Endothelial cell of umbilical vein (primary cell): Measurements from ENCODE around the gene PDE1C. TPM values are rescaled to one million over a fixed set of nuclear protein-coding genes. Genes with fewer than 3 reads are reported as not detected.

Source experiments
- BruUV-seq: library from RNA; stranded (reverse); fragments of 400-500 nt; replicated peaks from 2 replicates; lab custom pipeline; 2021; lab: Mats Ljungman, UMichigan
- CTCF ChIA-PET: fragments of 300-600, 350-600 bp; sonication (Branson Sonifier 250); formaldehyde crosslinking; loops from one replicate; lab custom pipeline; 2021; ENCODE audit warnings: antibody characterized with exemption, inconsistent platforms; lab: Charles Lee
- POLR2A ChIA-PET: fragments of 300-600, 350-600 bp; sonication (Branson Sonifier 250); formaldehyde crosslinking; loops from one replicate; lab custom pipeline; 2021; ENCODE audit warnings: antibody characterized with exemption, inconsistent platforms; lab: Charles Lee
- DNase-seq: peaks from one replicate; pipeline ENCODE4 v3.0.0-alpha.2; 2011; ENCODE audit warnings: low read depth, low spot score
- FAIRE-seq: peaks from 2 replicates; lab custom pipeline; 2011; peaks lifted over from hg19 to GRCh38; lab: Jason Lieb, UNC
- H2AFZ ChIP-seq: 2 replicates; pipeline ENCODE4 v1.6.0; 2012; ENCODE audit warnings: low read depth, low read length, control low read depth, inconsistent platforms
- H3K27ac ChIP-seq: 2 replicates; pipeline ENCODE4 v1.5.1; 2011; ENCODE audit warnings: low read depth, mild to moderate bottlenecking, control low read depth, low read length, moderate library complexity; ENCODE audit not compliant: insufficient read depth
- H3K27me3 ChIP-seq, 2 experiments: 2 replicates each; pipeline versions ENCODE4 v1.6.0 to v1.6.1; 2011; ENCODE audit warnings: low read length in 2 of 2, mixed read lengths in 1 of 2; ENCODE audit not compliant: control insufficient read depth in 2 of 2, insufficient read depth in 2 of 2
- H3K36me3 ChIP-seq, 2 experiments: 2 replicates in 1 of 2; 3 replicates in 1 of 2; pipeline ENCODE4 v1.5.1; 2011; ENCODE audit warnings: low read length in 2 of 2, mild to moderate bottlenecking in 1 of 2, moderate library complexity in 1 of 2; ENCODE audit not compliant: control insufficient read depth in 2 of 2, insufficient read depth in 2 of 2; ENCODE audit errors: extremely low read depth in 1 of 2
- H3K4me1 ChIP-seq: 3 replicates; pipeline ENCODE4 v1.5.1; 2011; ENCODE audit warnings: mild to moderate bottlenecking, low read length; ENCODE audit not compliant: control insufficient read depth, insufficient read depth; ENCODE audit errors: extremely low read depth
- H3K4me2 ChIP-seq: 2 replicates; pipeline ENCODE4 v1.6.1; 2011; ENCODE audit warnings: low read length, control low read depth, mixed read lengths; ENCODE audit not compliant: insufficient read depth
- H3K4me3 ChIP-seq, 3 experiments: fragments of 200-600 bp in 1 of 3; sonication (generic), shearing (Covaris generic) in 1 of 3; replicated peaks in 1 of 3; 2 replicates each; pipeline ENCODE4 v1.5.1; 2011 to 2016; ENCODE audit warnings: control low read depth in 3 of 3, low read length in 3 of 3, mild to moderate bottlenecking in 2 of 3, inconsistent platforms in 1 of 3, low read depth in 1 of 3, moderate library complexity in 1 of 3; ENCODE audit not compliant: insufficient read depth in 1 of 3
- H3K79me2 ChIP-seq: 2 replicates; pipeline ENCODE4 v1.6.0; 2012; ENCODE audit warnings: low read length, inconsistent platforms; ENCODE audit not compliant: control insufficient read depth, insufficient read depth
- H3K9ac ChIP-seq: replicated peaks from 2 replicates; pipeline ENCODE3; 2011; ENCODE audit warnings: low read length, control low read depth; ENCODE audit not compliant: insufficient read depth; ENCODE audit errors: extremely low read depth
- H3K9me1 ChIP-seq: replicated peaks from 3 replicates; pipeline ENCODE4 v1.6.0; 2011; ENCODE audit warnings: mild to moderate bottlenecking, low read length; ENCODE audit not compliant: control insufficient read depth, insufficient read depth; ENCODE audit errors: extremely low read depth
- H3K9me3 ChIP-seq: replicated peaks from 2 replicates; pipeline ENCODE4 v1.5.1; 2012; ENCODE audit warnings: low read length, inconsistent platforms; ENCODE audit not compliant: control insufficient read depth, insufficient read depth
- H4K20me1 ChIP-seq: replicated peaks from 2 replicates; pipeline ENCODE3; 2011; ENCODE audit warnings: mild to moderate bottlenecking, low read length; ENCODE audit not compliant: control insufficient read depth, insufficient read depth; ENCODE audit errors: extremely low read depth
- EZH2 ChIP-seq: IDR thresholded peaks from 2 replicates; pipeline ENCODE4 v1.6.1; 2012; ENCODE audit warnings: borderline replicate concordance, low read depth, mild to moderate bottlenecking, moderate library complexity, low read length, inconsistent platforms; ENCODE audit not compliant: severe bottlenecking
- FOS ChIP-seq: IDR thresholded peaks from 2 replicates; pipeline ENCODE4 v1.6.1; 2011; ENCODE audit warnings: mild to moderate bottlenecking, low read length, moderate library complexity, borderline replicate concordance; ENCODE audit not compliant: insufficient read depth
- GATA2 ChIP-seq: IDR thresholded peaks from 2 replicates; pipeline ENCODE4 v1.7.0; 2011; ENCODE audit warnings: low read depth, mild to moderate bottlenecking, moderate library complexity, mixed read lengths, low read length; ENCODE audit not compliant: insufficient read length, insufficient read depth
- JUN ChIP-seq: IDR thresholded peaks from 2 replicates; pipeline ENCODE4 v1.6.1; 2011; ENCODE audit warnings: borderline replicate concordance, low read depth; ENCODE audit not compliant: insufficient read length, insufficient read depth
- MYC ChIP-seq: IDR thresholded peaks from one replicate; pipeline ENCODE4 v1.6.1; 2011; ENCODE audit warnings: mild to moderate bottlenecking, low read depth, low read length
- POLR2A ChIP-seq: IDR thresholded peaks from 2 replicates; pipeline ENCODE4 v1.6.1; 2012; ENCODE audit warnings: low read depth, mild to moderate bottlenecking, control low read depth, low read length
- POLR2AphosphoS5 ChIP-seq: IDR thresholded peaks from 2 replicates; pipeline ENCODE4 v1.6.1; 2012; ENCODE audit warnings: low read depth, mild to moderate bottlenecking, control low read depth, low read length, moderate library complexity; ENCODE audit not compliant: insufficient read depth
- dilution Hi-C: fragments of 300-500 bp; cut with MboI; formaldehyde crosslinking; loops from one replicate; pipeline ENCODE4 v1.15.0; 2019; ENCODE audit warnings: low sequenced_read_pairs; ENCODE audit not compliant: extremely low pct_ligation_motif_present
- intact Hi-C: fragments of 100-400 bp; cut with micrococcal nuclease; formaldehyde crosslinking; loops from one replicate; pipeline ENCODE4 v1.10.0; 2022
- polyA plus RNA-seq, 4 experiments: library from polyadenylated mRNA; depleted of rRNA in 3 of 4; stranded (reverse) in 3 of 4; unstranded in 1 of 4; fragments of >200 nt; gene quantifications; 2 replicates each; pipeline versions ENCODE4 v1.2.1 to v1.2.3, GENCODE V29; 2011 to 2012; ENCODE audit warnings: missing spikeins in 1 of 4
- total RNA-seq: library from RNA; stranded (reverse); gene quantifications from 2 replicates; pipeline ENCODE4 v1.2.3, GENCODE V29; 2021
- TF ChIP-seq, protein P1 (sequence below): IDR thresholded peaks from 2 replicates; pipeline ENCODE4 v1.6.1; 2011; ENCODE audit not compliant: insufficient read depth, insufficient read length
- TF ChIP-seq, protein P2 (sequence below), 2 donors: IDR thresholded peaks; 1 replicate in 1 of 2; 2 replicates in 1 of 2; pipeline ENCODE4 v1.5.1; 2011; ENCODE audit warnings: low read length in 2 of 2, mild to moderate bottlenecking in 2 of 2, moderate library complexity in 2 of 2, control low read depth in 1 of 2, inconsistent platforms in 1 of 2, low read depth in 1 of 2; ENCODE audit not compliant: insufficient read depth in 1 of 2; ENCODE audit errors: extremely low read depth in 1 of 2

PDE1C gene
- total and polyA plus RNA-seq, 2 donors (not counting 3 experiments of a cell fraction or from before 2014, with no cell fraction given), result 0.90 to 3.1 TPM

DNA sequence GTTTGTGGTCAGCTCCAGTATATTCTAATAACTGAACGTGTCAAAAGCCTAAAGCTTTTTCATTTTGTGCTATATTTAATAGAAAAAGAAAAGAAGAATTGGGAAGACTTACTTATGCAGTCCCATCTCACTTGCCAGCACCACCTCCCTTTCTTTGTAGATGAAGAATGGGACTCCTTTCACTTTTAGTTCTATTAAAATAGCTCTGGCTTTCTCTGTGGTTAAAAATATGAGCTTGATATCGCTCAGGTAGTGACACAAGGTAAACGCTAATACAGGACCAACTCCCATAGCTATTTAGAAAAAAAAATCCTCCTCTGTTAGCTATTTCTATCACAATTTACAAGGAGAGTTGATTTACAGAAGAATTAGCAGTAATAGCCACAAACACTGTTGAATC is 176.8 kb downstream of the PDE1C start:
- DNase-seq (no peak), FAIRE-seq (no peak)
- no peak overlapping the region for H3K27ac ChIP-seq
- no peaks in the 10 kb centered on the region for H3K9me1 ChIP-seq
- H3K4me2 ChIP-seq, result no peak overlapping the region
- dilution Hi-C loops, result no loop called here
- no peaks in the 10 kb centered on the region for H4K20me1 ChIP-seq
- BruUV-seq, result no TSS peak
- no peaks in the 10 kb centered on the region for H3K79me2 ChIP-seq
- peaks cover 11% of the 10 kb centered on the region for H3K4me1 ChIP-seq
- no peak overlapping the region for H3K4me3 ChIP-seq
- TF ChIP-seq JUN, result no peak
- H3K27me3 ChIP-seq, result no peaks in the 10 kb centered on the region
- no peak overlapping the region for H2AFZ ChIP-seq
- intact Hi-C loops, result loop anchor here (5.0 kb wide), 2 partner anchors 76 to 269 kb away; no protein-coding TSS in a partner anchor
- H3K36me3 ChIP-seq, result no peaks in the 10 kb centered on the region
- no peaks in the 10 kb centered on the region for H3K9me3 ChIP-seq
- ChIA-PET POLR2A (no interaction called here), CTCF (interaction anchor here (0.9 to 1.5 kb wide), 5 partner anchors 9 to 45 kb away, joined by 3 to 6 read pairs (median 3); no protein-coding TSS in a partner anchor)
- no peak overlapping the region for H3K9ac ChIP-seq

DNA sequence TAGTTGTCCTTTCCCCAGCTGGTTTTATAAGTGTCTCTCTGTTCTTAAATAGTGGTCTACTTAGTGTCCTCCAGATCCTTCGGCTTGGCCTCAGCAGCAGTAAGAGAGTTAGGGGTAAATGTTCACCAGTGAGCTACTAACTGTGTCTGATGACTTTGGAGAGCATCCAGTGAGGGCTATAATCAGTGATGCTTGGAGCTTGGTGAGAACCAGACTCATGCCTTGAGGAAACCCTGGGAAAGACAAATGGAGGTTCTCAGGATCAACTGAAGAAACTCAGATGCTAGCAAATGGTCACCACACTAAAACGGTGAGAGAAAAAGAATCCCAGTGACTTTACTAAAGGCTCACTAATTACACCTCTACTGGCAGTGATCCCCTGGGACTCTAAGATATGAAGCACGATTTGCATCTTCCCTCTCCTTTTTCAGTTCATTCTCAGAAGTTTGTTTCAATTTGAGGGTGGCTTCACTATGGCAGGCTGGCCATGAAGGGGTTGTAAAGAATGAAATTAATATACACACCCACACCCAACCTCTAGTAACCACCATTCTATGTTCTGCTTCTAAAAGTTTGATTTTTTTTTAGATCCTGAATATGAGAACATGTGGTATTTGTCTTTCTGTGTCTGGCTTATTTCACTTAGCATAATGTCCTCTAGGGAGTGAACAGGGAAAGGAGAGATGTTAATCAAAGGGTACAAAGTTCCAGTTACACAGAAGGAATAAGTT is 177.9 kb downstream of the PDE1C start:
- Histone ChIP-seq H3K27me3 (no peaks in the 10 kb centered on the region), H3K4me3 (no peak overlapping the region), H3K27ac (no peak overlapping the region), H3K36me3 (no peaks in the 10 kb centered on the region), H3K4me2 (no peak overlapping the region), H3K9me1 (no peaks in the 10 kb centered on the region), H3K4me1 (peaks cover 11% of the 10 kb centered on the region), H3K79me2 (no peaks in the 10 kb centered on the region), H3K9me3 (no peaks in the 10 kb centered on the region), H4K20me1 (no peaks in the 10 kb centered on the region), H3K9ac (no peak overlapping the region), H2AFZ (no peak overlapping the region)
- dilution Hi-C loops, result no loop called here
- ChIA-PET POLR2A (no interaction called here), CTCF (interaction anchor here (1.3 kb wide), 1 partner anchor 35 kb away, joined by 3 read pairs; no protein-coding TSS in a partner anchor)
- DNase-seq, result no peak
- no TSS peak for BruUV-seq
- intact Hi-C loops, result loop anchor here (5.0 kb wide), 2 partner anchors 75 to 270 kb away; no protein-coding TSS in a partner anchor
- no peak for FAIRE-seq
- TF ChIP-seq GATA2 (no peak), FOS (no peak), MYC (no peak), EZH2 (no peak), POLR2AphosphoS5 (no peak), POLR2A (no peak), JUN (no peak)
- TF ChIP-seq, protein P1, sequence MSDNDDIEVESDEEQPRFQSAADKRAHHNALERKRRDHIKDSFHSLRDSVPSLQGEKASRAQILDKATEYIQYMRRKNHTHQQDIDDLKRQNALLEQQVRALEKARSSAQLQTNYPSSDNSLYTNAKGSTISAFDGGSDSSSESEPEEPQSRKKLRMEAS, result no peak
- TF ChIP-seq, protein P2, sequence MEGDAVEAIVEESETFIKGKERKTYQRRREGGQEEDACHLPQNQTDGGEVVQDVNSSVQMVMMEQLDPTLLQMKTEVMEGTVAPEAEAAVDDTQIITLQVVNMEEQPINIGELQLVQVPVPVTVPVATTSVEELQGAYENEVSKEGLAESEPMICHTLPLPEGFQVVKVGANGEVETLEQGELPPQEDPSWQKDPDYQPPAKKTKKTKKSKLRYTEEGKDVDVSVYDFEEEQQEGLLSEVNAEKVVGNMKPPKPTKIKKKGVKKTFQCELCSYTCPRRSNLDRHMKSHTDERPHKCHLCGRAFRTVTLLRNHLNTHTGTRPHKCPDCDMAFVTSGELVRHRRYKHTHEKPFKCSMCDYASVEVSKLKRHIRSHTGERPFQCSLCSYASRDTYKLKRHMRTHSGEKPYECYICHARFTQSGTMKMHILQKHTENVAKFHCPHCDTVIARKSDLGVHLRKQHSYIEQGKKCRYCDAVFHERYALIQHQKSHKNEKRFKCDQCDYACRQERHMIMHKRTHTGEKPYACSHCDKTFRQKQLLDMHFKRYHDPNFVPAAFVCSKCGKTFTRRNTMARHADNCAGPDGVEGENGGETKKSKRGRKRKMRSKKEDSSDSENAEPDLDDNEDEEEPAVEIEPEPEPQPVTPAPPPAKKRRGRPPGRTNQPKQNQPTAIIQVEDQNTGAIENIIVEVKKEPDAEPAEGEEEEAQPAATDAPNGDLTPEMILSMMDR (IDR thresholded peaks at IDR 0.05; ENCODE audit: extremely low read depth in 1 of 2, insufficient read depth in 1 of 2, low read depth in 1 of 2, low read length in 2 of 2), result no peak
